Skeletal muscle tissue (tissue), 4 donors: ENCODE results near the gene CDH4. TPM values are rescaled to one million over a fixed set of nuclear protein-coding genes. Genes with fewer than 3 reads are reported as not detected.

Experiments used
- H3K27ac ChIP-seq: one replicate; pipeline ENCODE4 v1.7.0; 2013; ENCODE audit warnings: mild to moderate bottlenecking, low read depth, low read length, inconsistent platforms
- H3K27me3 ChIP-seq, 3 donors: one replicate each; pipeline ENCODE4 v1.7.0; 2013; ENCODE audit warnings: low read length in 3 of 3; ENCODE audit not compliant: control insufficient read depth in 3 of 3, insufficient read depth in 3 of 3
- H3K36me3 ChIP-seq, 3 donors: one replicate each; pipeline ENCODE4 v1.7.0; 2013; ENCODE audit warnings: low read length in 3 of 3; ENCODE audit not compliant: control insufficient read depth in 3 of 3, insufficient read depth in 3 of 3
- H3K4me1 ChIP-seq, 3 donors: one replicate each; pipeline ENCODE4 v1.7.0; 2013; ENCODE audit warnings: low read length in 3 of 3, mild to moderate bottlenecking in 3 of 3; ENCODE audit not compliant: control insufficient read depth in 3 of 3, insufficient read depth in 3 of 3
- H3K4me3 ChIP-seq, 3 donors: one replicate each; pipeline ENCODE4 v1.7.0; 2013; ENCODE audit warnings: low read length in 3 of 3
- H3K9ac ChIP-seq, 3 donors: one replicate each; pipeline ENCODE4 v1.7.0; 2013; ENCODE audit warnings: low read length in 3 of 3, mild to moderate bottlenecking in 3 of 3, moderate library complexity in 2 of 3, low read depth in 1 of 3
- H3K9me3 ChIP-seq, 3 donors: one replicate each; pipeline ENCODE4 v1.7.0; 2013; ENCODE audit warnings: low read length in 3 of 3; ENCODE audit not compliant: control insufficient read depth in 3 of 3
- total RNA-seq: library from RNA; depleted of rRNA; stranded (reverse); fragments of >200 nt; gene quantifications from one replicate; pipeline ENCODE4 v1.2.3, GENCODE V29; 2014
- donor health status: Osteomylitis.

CDH4 gene
- total RNA-seq, 1 donor from 2014 or later: 0.52 TPM

GRCh38 chr20:61349447-61350165 lies 97.5 kb downstream of the CDH4 start:
- no peak overlapping the region for H3K27ac ChIP-seq
- no peaks in the 10 kb centered on the region for H3K4me1 ChIP-seq
- peaks cover 3 to 37% (median 28%) of the 10 kb centered on the region in 3 donors for H3K27me3 ChIP-seq
- no peaks in the 10 kb centered on the region for H3K9me3 ChIP-seq
- H3K36me3 ChIP-seq: no peaks in the 10 kb centered on the region
- no peak overlapping the region for H3K9ac ChIP-seq
- no peak overlapping the region for H3K4me3 ChIP-seq

- Histone ChIP-seq H3K9ac (no peak overlapping the region), H3K4me1 (no peaks in the 10 kb centered on the region), H3K27ac (no peak overlapping the region), H3K36me3 (no peaks in the 10 kb centered on the region), H3K9me3 (no peaks in the 10 kb centered on the region), H3K27me3 (peaks cover 8 to 43% (median 31%) of the 10 kb centered on the region in 3 donors), H3K4me3 (no peak overlapping the region)
Measured at GRCh38 chr20:61350500-61351250, 98.6 kb downstream of the CDH4 start.

- peaks cover 10 to 42% (median 30%) of the 10 kb centered on the region in 3 donors for H3K27me3 ChIP-seq
Measured at GRCh38 chr20:61352346-61353260, 100.5 kb downstream of the CDH4 start.

GRCh38 chr20:61353261-61354000 lies 101.4 kb downstream of the CDH4 start:
- no peak overlapping the region for H3K9ac ChIP-seq
- H3K4me3 ChIP-seq: no peak overlapping the region
- no peak overlapping the region for H3K27ac ChIP-seq
- H3K36me3 ChIP-seq: no peaks in the 10 kb centered on the region
- H3K27me3 ChIP-seq: peaks cover 10 to 42% (median 30%) of the 10 kb centered on the region in 3 donors
- no peaks in the 10 kb centered on the region for H3K4me1 ChIP-seq
- H3K9me3 ChIP-seq: no peaks in the 10 kb centered on the region

More at GRCh38 chr20:61352346-61353260, 100.5 kb downstream of the CDH4 start:
- Histone ChIP-seq H3K9me3 (no peaks in the 10 kb centered on the region), H3K36me3 (no peaks in the 10 kb centered on the region), H3K27ac (no peak overlapping the region), H3K9ac (no peak overlapping the region), H3K4me3 (no peak overlapping the region), H3K4me1 (no peaks in the 10 kb centered on the region)

- Histone ChIP-seq H3K36me3 (no peaks in the 10 kb centered on the region), H3K27ac (no peak overlapping the region), H3K9me3 (no peaks in the 10 kb centered on the region), H3K27me3 (peaks cover 10 to 42% (median 30%) of the 10 kb centered on the region in 3 donors), H3K9ac (no peak overlapping the region), H3K4me1 (no peaks in the 10 kb centered on the region), H3K4me3 (no peak overlapping the region)
Measured at GRCh38 chr20:61354001-61354390, 101.9 kb downstream of the CDH4 start.

- Histone ChIP-seq H3K9me3 (no peaks in the 10 kb centered on the region), H3K27me3 (peaks cover 10 to 40% (median 27%) of the 10 kb centered on the region in 3 donors), H3K4me1 (no peaks in the 10 kb centered on the region), H3K36me3 (no peaks in the 10 kb centered on the region), H3K27ac (no peak overlapping the region), H3K4me3 (no peak overlapping the region), H3K9ac (no peak overlapping the region)
Measured at GRCh38 chr20:61354501-61354900, 102.4 kb downstream of the CDH4 start.

GRCh38 chr20:61354901-61355495 lies 102.9 kb downstream of the CDH4 start:
- Histone ChIP-seq H3K27ac (no peak overlapping the region), H3K27me3 (peaks cover 10 to 38% (median 25%) of the 10 kb centered on the region in 3 donors), H3K4me3 (no peak overlapping the region)

GRCh38 chr20:61355585-61355984 lies 103.5 kb downstream of the CDH4 start:
- H3K9ac ChIP-seq: no peak overlapping the region
- H3K36me3 ChIP-seq: no peaks in the 10 kb centered on the region
- H3K9me3 ChIP-seq: no peaks in the 10 kb centered on the region
- no peaks in the 10 kb centered on the region for H3K4me1 ChIP-seq
- H3K27me3 ChIP-seq: peaks cover 10 to 43% (median 25%) of the 10 kb centered on the region in 3 donors
- H3K4me3 ChIP-seq: no peak overlapping the region
- no peak overlapping the region for H3K27ac ChIP-seq

More at GRCh38 chr20:61354901-61355495, 102.9 kb downstream of the CDH4 start:
- Histone ChIP-seq H3K9ac (no peak overlapping the region), H3K9me3 (no peaks in the 10 kb centered on the region), H3K36me3 (no peaks in the 10 kb centered on the region), H3K4me1 (no peaks in the 10 kb centered on the region)

- H3K27ac ChIP-seq: no peak overlapping the region
- H3K4me1 ChIP-seq: no peaks in the 10 kb centered on the region
- H3K36me3 ChIP-seq: no peaks in the 10 kb centered on the region
- H3K9ac ChIP-seq: no peak overlapping the region
- no peaks in the 10 kb centered on the region for H3K9me3 ChIP-seq
- H3K27me3 ChIP-seq: peaks cover 10 to 43% (median 25%) of the 10 kb centered on the region in 3 donors
- H3K4me3 ChIP-seq: no peak overlapping the region
Measured at GRCh38 chr20:61356196-61356595, 104.1 kb downstream of the CDH4 start.
